Myocyte (in vitro differentiated cells): ENCODE results near the gene KRT80. TPM values are rescaled to one million over a fixed set of nuclear protein-coding genes. Genes with fewer than 3 reads are reported as not detected.
A peak's percentile ranks its signal among the peaks of the same experiment; 100 is the strongest.

Source experiments
- DNase-seq: peaks from one replicate; pipeline ENCODE4 v3.0.0-alpha.2; 2012; ENCODE audit warnings: low read depth
- total RNA-seq: library from RNA; depleted of rRNA; stranded (reverse); fragments of >200 nt; gene quantifications from 2 replicates; pipeline ENCODE4 v1.2.3, GENCODE V29; 2014

KRT80 gene
- total RNA-seq, 1 donor from 2014 or later = 46.3 TPM

GRCh38 chr12:52229836-52230343 is 38.1 kb upstream of the KRT80 start:
- no peak for DNase-seq

GRCh38 chr12:52228931-52229330 is 37.1 kb upstream of the KRT80 start:
- DNase-seq = no peak

- DNase-seq = no peak
These were observed 36.6 kb upstream of the KRT80 start for GRCh38 chr12:52228366-52228765.

GRCh38 chr12:52227606-52228166 is 35.9 kb upstream of the KRT80 start:
- no peak for DNase-seq

GRCh38 chr12:52226446-52226845 is 34.6 kb upstream of the KRT80 start:
- no peak for DNase-seq

- no peak for DNase-seq
These were observed 33.9 kb upstream of the KRT80 start for GRCh38 chr12:52225752-52226151.

GRCh38 chr12:52224151-52224550 is 32.3 kb upstream of the KRT80 start:
- no peak for DNase-seq

- no peak for DNase-seq
These were observed 31.7 kb upstream of the KRT80 start for GRCh38 chr12:52223406-52224039.

GRCh38 chr12:52222692-52223091 is 30.9 kb upstream of the KRT80 start:
- no peak for DNase-seq

GRCh38 chr12:52221912-52222457 is 30.2 kb upstream of the KRT80 start:
- peak; percentile 72 for DNase-seq

GRCh38 chr12:52221070-52221781 is 29.4 kb upstream of the KRT80 start:
- DNase-seq = no peak

- no peak for DNase-seq
These were observed 28.7 kb upstream of the KRT80 start for GRCh38 chr12:52220477-52220876.

GRCh38 chr12:52218001-52218400 is 26.2 kb upstream of the KRT80 start:
- no peak for DNase-seq

- DNase-seq = no peak
These were observed 25.4 kb upstream of the KRT80 start for GRCh38 chr12:52217223-52217622.

- no peak for DNase-seq
These were observed 25.0 kb upstream of the KRT80 start for GRCh38 chr12:52216807-52217206.

GRCh38 chr12:52216100-52216499 is 24.3 kb upstream of the KRT80 start:
- DNase-seq = no peak

GRCh38 chr12:52215587-52216031 is 23.8 kb upstream of the KRT80 start:
- peak; percentile 79 for DNase-seq

- DNase-seq = no peak
These were observed 22.6 kb upstream of the KRT80 start for GRCh38 chr12:52214421-52214802.

GRCh38 chr12:52213564-52214420 is 22.0 kb upstream of the KRT80 start:
- DNase-seq = peak; percentile 86

- DNase-seq = no peak
These were observed 21.1 kb upstream of the KRT80 start for GRCh38 chr12:52212701-52213563.
